ENCODE results near the gene ZNF823. TPM values are rescaled to one million over a fixed set of nuclear protein-coding genes. Genes with fewer than 3 reads are reported as not detected.
A peak's percentile ranks its signal among the peaks of the same experiment; 100 is the strongest.
"Not testable (repeated sequence)": the region's sequence is repeated elsewhere in the genome, so short reads cannot be mapped to it uniquely, and the experiment has no call there.

ZNF823 gene
- total RNA-seq, 1 donor from 2014 or later, result 6.1 TPM

DNA sequence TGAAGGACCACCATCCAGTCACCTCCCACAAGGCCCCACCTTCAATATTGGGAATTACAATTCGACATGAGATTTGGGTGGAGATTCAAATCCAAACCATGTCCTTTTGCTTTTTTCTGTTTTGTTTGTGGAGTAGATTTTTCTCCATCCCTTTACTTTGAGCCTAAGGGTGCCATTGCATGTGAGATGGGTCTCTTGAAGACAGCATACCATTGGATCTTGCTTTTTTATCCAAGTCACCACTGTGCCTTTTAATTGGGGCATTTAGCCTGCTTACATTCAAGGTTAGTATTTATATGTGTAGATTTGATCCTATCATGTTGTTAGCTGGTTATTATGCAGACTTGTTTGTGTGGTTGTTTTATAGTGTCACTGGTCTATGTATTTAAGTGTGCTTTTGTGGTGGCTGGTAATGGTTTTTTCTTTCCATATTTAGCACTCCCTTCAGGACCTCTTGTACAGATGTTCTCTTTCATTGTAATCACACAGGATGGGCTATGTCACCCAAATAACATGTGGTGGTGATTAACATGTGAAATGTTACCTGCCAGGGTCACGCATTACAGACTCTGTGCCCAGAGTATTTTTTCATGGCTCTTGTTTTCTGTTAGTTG, 58.0 kb downstream of the ZNF823 start:
- TF ChIP-seq, protein P1, sequence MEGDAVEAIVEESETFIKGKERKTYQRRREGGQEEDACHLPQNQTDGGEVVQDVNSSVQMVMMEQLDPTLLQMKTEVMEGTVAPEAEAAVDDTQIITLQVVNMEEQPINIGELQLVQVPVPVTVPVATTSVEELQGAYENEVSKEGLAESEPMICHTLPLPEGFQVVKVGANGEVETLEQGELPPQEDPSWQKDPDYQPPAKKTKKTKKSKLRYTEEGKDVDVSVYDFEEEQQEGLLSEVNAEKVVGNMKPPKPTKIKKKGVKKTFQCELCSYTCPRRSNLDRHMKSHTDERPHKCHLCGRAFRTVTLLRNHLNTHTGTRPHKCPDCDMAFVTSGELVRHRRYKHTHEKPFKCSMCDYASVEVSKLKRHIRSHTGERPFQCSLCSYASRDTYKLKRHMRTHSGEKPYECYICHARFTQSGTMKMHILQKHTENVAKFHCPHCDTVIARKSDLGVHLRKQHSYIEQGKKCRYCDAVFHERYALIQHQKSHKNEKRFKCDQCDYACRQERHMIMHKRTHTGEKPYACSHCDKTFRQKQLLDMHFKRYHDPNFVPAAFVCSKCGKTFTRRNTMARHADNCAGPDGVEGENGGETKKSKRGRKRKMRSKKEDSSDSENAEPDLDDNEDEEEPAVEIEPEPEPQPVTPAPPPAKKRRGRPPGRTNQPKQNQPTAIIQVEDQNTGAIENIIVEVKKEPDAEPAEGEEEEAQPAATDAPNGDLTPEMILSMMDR (IDR thresholded peaks at IDR 0.05; ENCODE audit: insufficient read depth, low read length, severe bottlenecking), result no peak
- FAIRE-seq, result no peak
- H3K4me3 ChIP-seq (ENCODE audit: low read depth, low read length), result no peak overlapping the region
- H3K36me3 ChIP-seq (ENCODE audit: control insufficient read depth, insufficient read depth, low read length), result no peaks in the 10 kb centered on the region
- no peaks in the 10 kb centered on the region for H3K27me3 ChIP-seq (ENCODE audit: control insufficient read depth, insufficient read depth, low read length)
- no peak for DNase-seq (ENCODE audit: low read depth)

DNA sequence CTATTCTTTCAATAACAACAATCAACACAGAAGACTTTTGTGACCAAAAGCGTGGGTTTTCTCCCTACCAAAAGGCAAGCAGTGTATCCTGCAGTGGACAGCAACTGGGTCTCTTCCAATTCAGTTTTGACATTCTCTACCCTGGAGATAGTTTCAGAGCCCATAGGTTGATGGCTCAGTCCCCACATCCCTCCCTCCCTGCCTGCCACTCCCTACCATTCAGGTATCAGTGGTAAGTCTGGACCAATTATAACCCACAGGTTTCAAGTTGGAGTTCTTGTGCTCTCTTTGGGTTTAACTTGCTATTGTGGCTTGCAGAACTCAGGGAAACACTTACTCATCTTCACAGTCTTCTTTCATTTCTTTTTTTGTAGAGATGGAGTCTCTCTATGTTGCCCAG, 60.2 kb downstream of the ZNF823 start:
- Histone ChIP-seq H3K36me3 (ENCODE audit: control insufficient read depth, insufficient read depth, low read length) (no peaks in the 10 kb centered on the region), H3K27me3 (ENCODE audit: control insufficient read depth, insufficient read depth, low read length) (no peaks in the 10 kb centered on the region), H3K4me3 (ENCODE audit: low read depth, low read length) (no peak overlapping the region)
- TF ChIP-seq, protein P1 (IDR thresholded peaks at IDR 0.05; ENCODE audit: insufficient read depth, low read length, severe bottlenecking), result no peak
- no peak for DNase-seq (ENCODE audit: low read depth)
- FAIRE-seq, result no peak

DNA sequence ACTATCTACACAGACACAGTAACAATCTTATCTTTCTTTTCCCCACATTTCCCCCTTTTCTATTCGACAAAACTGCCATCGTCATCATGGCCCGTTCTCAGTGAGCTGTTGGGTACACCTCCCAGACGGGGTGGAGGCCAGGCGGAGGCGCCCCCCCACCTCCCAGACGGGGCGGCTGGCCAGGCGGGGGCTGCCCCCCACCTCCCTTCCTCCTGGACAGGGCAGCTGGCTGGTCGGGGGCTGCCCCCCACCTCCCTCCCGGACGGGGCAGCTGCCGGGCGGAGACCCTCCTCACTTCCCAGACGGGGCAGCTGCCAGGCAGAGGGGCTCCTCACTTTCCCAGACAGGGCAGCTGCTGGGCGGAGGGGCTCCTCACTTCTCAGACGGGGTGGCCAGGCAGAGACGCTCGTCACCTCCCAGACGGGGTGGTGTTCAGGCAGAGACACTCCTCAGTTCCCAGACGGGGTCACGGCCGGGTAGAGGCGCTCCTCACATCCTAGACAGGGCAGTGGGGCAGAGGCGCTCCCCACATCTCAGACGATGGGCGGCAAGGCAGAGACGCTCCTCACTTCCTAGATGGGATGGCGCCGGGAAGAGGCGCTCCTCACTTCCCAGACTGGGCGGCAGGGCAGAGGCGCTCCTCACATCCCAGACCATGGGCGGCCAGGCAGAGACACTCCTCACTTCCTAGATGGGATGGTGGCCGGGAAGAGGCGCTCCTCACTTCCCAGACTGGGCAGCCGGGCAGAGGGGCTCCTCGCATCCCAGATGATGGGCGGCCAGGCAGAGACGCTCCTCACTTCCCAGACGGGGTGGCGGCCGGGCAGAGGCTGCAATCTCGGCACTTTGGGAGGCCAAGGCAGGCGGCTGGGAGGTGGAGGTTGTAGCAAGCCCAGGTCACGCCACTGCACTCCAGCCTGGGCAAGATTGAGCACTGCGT, 61.8 kb downstream of the ZNF823 start:
- FAIRE-seq; DNase-seq (ENCODE audit: low read depth); H3K36me3 ChIP-seq (ENCODE audit: control insufficient read depth, insufficient read depth, low read length); H3K4me3 ChIP-seq (ENCODE audit: low read depth, low read length); H3K27me3 ChIP-seq (ENCODE audit: control insufficient read depth, insufficient read depth, low read length): not testable (repeated sequence)

DNA sequence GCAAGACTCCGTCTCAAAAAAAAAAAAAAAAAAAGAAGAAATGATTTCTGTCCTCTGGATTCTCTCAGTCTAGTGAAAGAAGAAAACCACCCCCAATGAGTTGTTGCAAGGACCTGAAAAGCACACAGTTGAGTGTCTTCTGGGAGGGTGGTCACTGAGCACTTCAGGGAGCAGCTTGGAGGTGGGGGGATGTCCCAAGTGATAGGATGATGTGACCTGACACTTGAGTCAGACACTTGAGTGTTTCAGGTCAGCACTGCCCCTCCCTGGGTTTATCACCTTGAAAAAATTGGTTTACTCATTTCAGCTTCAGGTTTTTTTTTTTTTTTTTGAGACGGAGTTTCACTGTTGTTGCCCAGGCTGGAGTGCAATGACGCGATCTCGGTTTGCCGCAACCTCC, 63.2 kb downstream of the ZNF823 start:
- no peak overlapping the region for H3K4me3 ChIP-seq (ENCODE audit: low read depth, low read length)
- H3K36me3 ChIP-seq (ENCODE audit: control insufficient read depth, insufficient read depth, low read length), result no peaks in the 10 kb centered on the region
- no peak for FAIRE-seq
- TF ChIP-seq, protein P1 (IDR thresholded peaks at IDR 0.05; ENCODE audit: insufficient read depth, low read length, severe bottlenecking), result no peak
- no peak for DNase-seq (ENCODE audit: low read depth)
- no peaks in the 10 kb centered on the region for H3K27me3 ChIP-seq (ENCODE audit: control insufficient read depth, insufficient read depth, low read length)

DNA sequence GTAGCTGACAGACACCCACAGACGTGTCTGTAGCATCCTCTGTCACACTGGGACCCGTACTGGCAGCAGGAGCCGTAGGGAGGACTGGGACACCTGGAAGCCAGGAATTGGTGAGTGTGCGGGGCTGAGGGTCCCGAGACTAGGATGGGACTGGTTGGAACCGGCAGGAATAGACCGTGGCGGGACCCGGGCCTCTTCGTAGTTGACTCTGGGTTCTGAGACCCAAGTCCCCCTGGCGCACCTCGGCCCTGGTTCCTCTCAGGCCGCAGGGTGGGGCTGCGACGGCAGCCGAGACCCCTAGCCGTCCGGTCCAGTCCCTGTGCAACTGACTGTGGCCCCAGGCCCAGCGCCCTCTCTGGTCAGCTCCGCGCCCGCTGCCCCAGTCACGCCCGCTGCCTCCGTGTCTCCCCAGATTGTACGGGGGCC, 64.7 kb downstream of the ZNF823 start:
- H3K4me3 ChIP-seq (ENCODE audit: low read depth, low read length), result no peak overlapping the region
- TF ChIP-seq, protein P1 (IDR thresholded peaks at IDR 0.05; ENCODE audit: insufficient read depth, low read length, severe bottlenecking), result no peak
- DNase-seq (ENCODE audit: low read depth), result no peak
- H3K36me3 ChIP-seq (ENCODE audit: control insufficient read depth, insufficient read depth, low read length), result no peaks in the 10 kb centered on the region
- no peak for FAIRE-seq
- no peaks in the 10 kb centered on the region for H3K27me3 ChIP-seq (ENCODE audit: control insufficient read depth, insufficient read depth, low read length)

DNA sequence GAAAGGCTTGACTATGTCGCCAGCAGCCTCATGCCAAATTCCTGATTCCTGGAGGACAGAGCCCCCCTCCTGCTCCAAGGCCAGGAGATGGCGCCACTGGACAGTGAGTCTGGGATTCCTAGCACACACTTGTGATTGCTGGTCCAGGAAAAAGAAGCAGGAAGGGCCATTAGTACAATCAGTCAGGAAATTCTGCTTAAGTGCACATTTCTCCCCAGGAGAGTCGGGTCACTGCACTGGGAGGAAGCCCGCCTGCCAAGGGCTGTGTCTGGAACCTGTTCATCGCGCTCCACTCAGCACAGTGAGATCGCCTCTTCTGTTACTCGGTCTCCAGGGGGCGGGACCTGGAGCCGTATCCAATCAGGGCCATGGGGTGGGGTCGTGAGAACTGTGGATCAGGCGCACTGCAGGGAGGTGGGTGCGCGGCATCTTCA, 65.1 kb downstream of the ZNF823 start:
- DNase-seq (ENCODE audit: low read depth) (peak; percentile 37), FAIRE-seq (no peak)
- H3K27me3 ChIP-seq (ENCODE audit: control insufficient read depth, insufficient read depth, low read length), result no peaks in the 10 kb centered on the region
- TF ChIP-seq, protein P1 (IDR thresholded peaks at IDR 0.05; ENCODE audit: insufficient read depth, low read length, severe bottlenecking), result peak; percentile 64
- H3K4me3 ChIP-seq (ENCODE audit: low read depth, low read length), result peak overlapping the region; percentile 19
- H3K36me3 ChIP-seq (ENCODE audit: control insufficient read depth, insufficient read depth, low read length), result no peaks in the 10 kb centered on the region
